Bone marrow (tissue), 2 donors: ENCODE measurements around the gene LILRB5.
A peak's percentile ranks its signal among the peaks of the same experiment; 100 is the strongest.
"Not testable (repeated sequence)": the region's sequence is repeated elsewhere in the genome, so short reads cannot be mapped to it uniquely, and the experiment has no call there.

Experiments
- DNase-seq, 2 donors: peaks; one replicate each; lab custom pipeline; 2025; lab: John Stamatoyannopoulos, UW

LILRB5 gene

GRCh38 chr19:54275951-54276350 is 18.9 kb upstream of the LILRB5 start:
- no peak for DNase-seq

- not testable (repeated sequence) for DNase-seq
These were observed 17.4 kb upstream of the LILRB5 start for GRCh38 chr19:54274516-54274915.

GRCh38 chr19:54273821-54274220 is 16.7 kb upstream of the LILRB5 start:
- DNase-seq, result no peak

- DNase-seq, result not testable (repeated sequence)
These were observed 15.1 kb upstream of the LILRB5 start for GRCh38 chr19:54272181-54272580.

GRCh38 chr19:54271587-54271986 is 14.5 kb upstream of the LILRB5 start:
- peak in 1 of 2 donors; percentile 22 for DNase-seq

- no peak for DNase-seq
These were observed 14.0 kb upstream of the LILRB5 start for GRCh38 chr19:54271106-54271505.

- no peak for DNase-seq
These were observed 11.9 kb upstream of the LILRB5 start for GRCh38 chr19:54268936-54269335.

GRCh38 chr19:54266133-54266532 is 9.1 kb upstream of the LILRB5 start:
- peak; percentile 45 to 50 for DNase-seq

- no peak for DNase-seq
These were observed 5.4 kb upstream of the LILRB5 start for GRCh38 chr19:54262470-54262869.

GRCh38 chr19:54262066-54262465 is 5.0 kb upstream of the LILRB5 start:
- DNase-seq, result no peak

GRCh38 chr19:54256250-54257115 is 590 bp downstream of the LILRB5 start:
- DNase-seq, result no peak

GRCh38 chr19:54255105-54255775 is 1.8 kb downstream of the LILRB5 start:
- DNase-seq, result no peak

GRCh38 chr19:54254195-54254906 is 2.7 kb downstream of the LILRB5 start:
- DNase-seq, result no peak

GRCh38 chr19:54253331-54254194 is 3.5 kb downstream of the LILRB5 start:
- DNase-seq, result no peak

GRCh38 chr19:54252845-54253244 is 4.2 kb downstream of the LILRB5 start:
- DNase-seq, result no peak

GRCh38 chr19:54252243-54252642 is 4.8 kb downstream of the LILRB5 start:
- DNase-seq, result no peak

- peak; percentile 54 to 88 for DNase-seq
These were observed 9.0 kb downstream of the LILRB5 start for GRCh38 chr19:54248016-54248601.

- no peak for DNase-seq
These were observed 9.8 kb downstream of the LILRB5 start for GRCh38 chr19:54247106-54247930.

- DNase-seq, result peak in 1 of 2 donors; percentile 9
These were observed 11.1 kb downstream of the LILRB5 start for GRCh38 chr19:54245936-54246335.

GRCh38 chr19:54243809-54244208 is 13.3 kb downstream of the LILRB5 start:
- not testable (repeated sequence) for DNase-seq
